Measurements from ENCODE around the gene KLHL6.

DNA sequence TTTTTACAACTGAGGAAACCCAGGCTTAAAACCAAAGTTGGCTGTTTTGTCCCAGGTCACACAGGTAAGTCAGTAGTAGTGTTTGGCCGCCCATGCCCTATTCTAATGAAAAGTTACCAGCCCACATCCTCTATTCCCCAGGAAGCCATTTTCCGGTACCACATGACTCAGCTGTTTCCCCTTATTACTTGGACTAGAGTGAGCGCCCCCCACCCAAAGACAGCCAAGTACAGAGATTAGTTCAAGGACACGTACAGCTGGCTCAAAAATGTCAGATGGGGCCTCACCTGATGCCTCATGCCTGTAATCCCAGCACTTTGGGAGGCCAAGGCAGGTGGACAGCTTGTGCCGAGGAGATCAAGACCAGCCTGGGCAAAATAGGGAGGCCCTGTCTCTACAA lies 8.5 kb upstream of the KLHL6 start:
- TF ChIP-seq, protein P1, sequence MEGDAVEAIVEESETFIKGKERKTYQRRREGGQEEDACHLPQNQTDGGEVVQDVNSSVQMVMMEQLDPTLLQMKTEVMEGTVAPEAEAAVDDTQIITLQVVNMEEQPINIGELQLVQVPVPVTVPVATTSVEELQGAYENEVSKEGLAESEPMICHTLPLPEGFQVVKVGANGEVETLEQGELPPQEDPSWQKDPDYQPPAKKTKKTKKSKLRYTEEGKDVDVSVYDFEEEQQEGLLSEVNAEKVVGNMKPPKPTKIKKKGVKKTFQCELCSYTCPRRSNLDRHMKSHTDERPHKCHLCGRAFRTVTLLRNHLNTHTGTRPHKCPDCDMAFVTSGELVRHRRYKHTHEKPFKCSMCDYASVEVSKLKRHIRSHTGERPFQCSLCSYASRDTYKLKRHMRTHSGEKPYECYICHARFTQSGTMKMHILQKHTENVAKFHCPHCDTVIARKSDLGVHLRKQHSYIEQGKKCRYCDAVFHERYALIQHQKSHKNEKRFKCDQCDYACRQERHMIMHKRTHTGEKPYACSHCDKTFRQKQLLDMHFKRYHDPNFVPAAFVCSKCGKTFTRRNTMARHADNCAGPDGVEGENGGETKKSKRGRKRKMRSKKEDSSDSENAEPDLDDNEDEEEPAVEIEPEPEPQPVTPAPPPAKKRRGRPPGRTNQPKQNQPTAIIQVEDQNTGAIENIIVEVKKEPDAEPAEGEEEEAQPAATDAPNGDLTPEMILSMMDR (IDR thresholded peaks at IDR 0.05; ENCODE audit: insufficient read depth, low read length, poor library complexity, severe bottlenecking) = no peak
- TF ChIP-seq EZH2phosphoT487 (conservative IDR thresholded peaks at IDR 0.05; ENCODE audit: low read length) = no peak

All from SU-DHL-6 (cell line).